ENCODE measurements around the gene TPPP.
A peak's percentile ranks its signal among the peaks of the same experiment; 100 is the strongest.

Gene TPPP

GRCh38 chr5:677131-678101 lies 15.7 kb downstream of the TPPP start:
- peak; percentile 55 for DNase-seq (ENCODE audit: low spot score)

- no peak for DNase-seq (ENCODE audit: low spot score)
Measured at GRCh38 chr5:676699-677076, 16.5 kb downstream of the TPPP start.

- DNase-seq (ENCODE audit: low spot score) = peak; percentile 57
Measured at GRCh38 chr5:675871-676698, 17.1 kb downstream of the TPPP start.

- DNase-seq (ENCODE audit: low spot score) = peak; percentile 64
Measured at GRCh38 chr5:675111-675870, 17.9 kb downstream of the TPPP start.

GRCh38 chr5:674630-675011 lies 18.5 kb downstream of the TPPP start:
- DNase-seq (ENCODE audit: low spot score) = no peak

GRCh38 chr5:673831-674629 lies 19.1 kb downstream of the TPPP start:
- no peak for DNase-seq (ENCODE audit: low spot score)

GRCh38 chr5:673161-673830 lies 19.9 kb downstream of the TPPP start:
- DNase-seq (ENCODE audit: low spot score) = no peak

GRCh38 chr5:672329-673160 lies 20.6 kb downstream of the TPPP start:
- DNase-seq (ENCODE audit: low spot score) = peak; percentile 90

GRCh38 chr5:671459-672328 lies 21.5 kb downstream of the TPPP start:
- DNase-seq (ENCODE audit: low spot score) = no peak

- DNase-seq (ENCODE audit: low spot score) = no peak
Measured at GRCh38 chr5:670396-671270, 22.5 kb downstream of the TPPP start.

GRCh38 chr5:669842-670395 lies 23.2 kb downstream of the TPPP start:
- DNase-seq (ENCODE audit: low spot score) = no peak

GRCh38 chr5:669111-669841 lies 23.9 kb downstream of the TPPP start:
- DNase-seq (ENCODE audit: low spot score) = no peak

GRCh38 chr5:668283-668995 lies 24.7 kb downstream of the TPPP start:
- DNase-seq (ENCODE audit: low spot score) = no peak

GRCh38 chr5:666816-667498 lies 26.2 kb downstream of the TPPP start:
- DNase-seq (ENCODE audit: low spot score) = no peak

- no peak for DNase-seq (ENCODE audit: low spot score)
Measured at GRCh38 chr5:665956-666711, 27.0 kb downstream of the TPPP start.

All from left forelimb (tissue), 1 donor.